GM12865 (cell line): ENCODE results near the gene GATA2.

ENCODE experiments used
- DNase-seq: peaks from one replicate; pipeline ENCODE4 v3.0.0; 2010; ENCODE audit warnings: low read depth
- H3K4me3 ChIP-seq: 2 replicates; pipeline ENCODE4 v1.5.1; 2011; ENCODE audit warnings: mild to moderate bottlenecking, low read depth, low read length, control low read depth
- TF ChIP-seq, protein P1 (sequence below): IDR thresholded peaks from 2 replicates; pipeline ENCODE4 v1.5.1; 2011; ENCODE audit warnings: low read length, control low read depth, low read depth, inconsistent platforms; ENCODE audit not compliant: insufficient read depth; ENCODE audit errors: missing control alignments

Gene GATA2

GRCh38 chr3:128492671-128493569 is at the start of gene GATA2:
GATA2 (minus strand) TSS chr3:128493201; CDS start chr3:128487031, 6,170 bp downstream.
- DNase-seq, result no peak
- no peak within 1 kb of the TSS for H3K4me3 ChIP-seq
- TF ChIP-seq, protein P1, sequence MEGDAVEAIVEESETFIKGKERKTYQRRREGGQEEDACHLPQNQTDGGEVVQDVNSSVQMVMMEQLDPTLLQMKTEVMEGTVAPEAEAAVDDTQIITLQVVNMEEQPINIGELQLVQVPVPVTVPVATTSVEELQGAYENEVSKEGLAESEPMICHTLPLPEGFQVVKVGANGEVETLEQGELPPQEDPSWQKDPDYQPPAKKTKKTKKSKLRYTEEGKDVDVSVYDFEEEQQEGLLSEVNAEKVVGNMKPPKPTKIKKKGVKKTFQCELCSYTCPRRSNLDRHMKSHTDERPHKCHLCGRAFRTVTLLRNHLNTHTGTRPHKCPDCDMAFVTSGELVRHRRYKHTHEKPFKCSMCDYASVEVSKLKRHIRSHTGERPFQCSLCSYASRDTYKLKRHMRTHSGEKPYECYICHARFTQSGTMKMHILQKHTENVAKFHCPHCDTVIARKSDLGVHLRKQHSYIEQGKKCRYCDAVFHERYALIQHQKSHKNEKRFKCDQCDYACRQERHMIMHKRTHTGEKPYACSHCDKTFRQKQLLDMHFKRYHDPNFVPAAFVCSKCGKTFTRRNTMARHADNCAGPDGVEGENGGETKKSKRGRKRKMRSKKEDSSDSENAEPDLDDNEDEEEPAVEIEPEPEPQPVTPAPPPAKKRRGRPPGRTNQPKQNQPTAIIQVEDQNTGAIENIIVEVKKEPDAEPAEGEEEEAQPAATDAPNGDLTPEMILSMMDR, result no peak

DNA sequence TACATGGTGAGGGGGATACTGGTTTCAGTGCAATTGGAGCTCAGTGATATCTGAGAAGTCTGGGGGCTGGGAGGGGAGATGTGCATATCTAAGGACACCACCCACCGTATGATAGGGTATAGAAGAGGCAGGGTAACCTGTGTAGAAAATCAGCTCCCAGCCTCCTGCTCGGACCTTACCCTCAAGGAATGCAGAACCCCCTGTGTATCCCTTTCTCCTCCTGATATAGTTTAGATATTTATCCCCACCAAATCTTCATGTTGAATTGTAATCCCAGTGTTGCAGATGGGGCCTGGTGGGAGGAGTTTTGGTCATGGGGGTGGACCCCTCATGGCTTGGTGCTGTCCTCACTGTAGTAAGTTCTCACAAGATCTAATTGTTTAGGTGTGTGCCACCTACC is 48.2 kb upstream of the GATA2 start:
- TF ChIP-seq, protein P1, result no peak
- DNase-seq, result no peak
- H3K4me3 ChIP-seq, result no peak overlapping the region

GRCh38 chr3:128539376-128539775 is 46.4 kb upstream of the GATA2 start:
- no peak for DNase-seq
- no peak overlapping the region for H3K4me3 ChIP-seq
- TF ChIP-seq, protein P1, result no peak

GRCh38 chr3:128537091-128537703 is 44.2 kb upstream of the GATA2 start:
- TF ChIP-seq, protein P1, result no peak
- DNase-seq, result no peak
- no peak overlapping the region for H3K4me3 ChIP-seq

DNA sequence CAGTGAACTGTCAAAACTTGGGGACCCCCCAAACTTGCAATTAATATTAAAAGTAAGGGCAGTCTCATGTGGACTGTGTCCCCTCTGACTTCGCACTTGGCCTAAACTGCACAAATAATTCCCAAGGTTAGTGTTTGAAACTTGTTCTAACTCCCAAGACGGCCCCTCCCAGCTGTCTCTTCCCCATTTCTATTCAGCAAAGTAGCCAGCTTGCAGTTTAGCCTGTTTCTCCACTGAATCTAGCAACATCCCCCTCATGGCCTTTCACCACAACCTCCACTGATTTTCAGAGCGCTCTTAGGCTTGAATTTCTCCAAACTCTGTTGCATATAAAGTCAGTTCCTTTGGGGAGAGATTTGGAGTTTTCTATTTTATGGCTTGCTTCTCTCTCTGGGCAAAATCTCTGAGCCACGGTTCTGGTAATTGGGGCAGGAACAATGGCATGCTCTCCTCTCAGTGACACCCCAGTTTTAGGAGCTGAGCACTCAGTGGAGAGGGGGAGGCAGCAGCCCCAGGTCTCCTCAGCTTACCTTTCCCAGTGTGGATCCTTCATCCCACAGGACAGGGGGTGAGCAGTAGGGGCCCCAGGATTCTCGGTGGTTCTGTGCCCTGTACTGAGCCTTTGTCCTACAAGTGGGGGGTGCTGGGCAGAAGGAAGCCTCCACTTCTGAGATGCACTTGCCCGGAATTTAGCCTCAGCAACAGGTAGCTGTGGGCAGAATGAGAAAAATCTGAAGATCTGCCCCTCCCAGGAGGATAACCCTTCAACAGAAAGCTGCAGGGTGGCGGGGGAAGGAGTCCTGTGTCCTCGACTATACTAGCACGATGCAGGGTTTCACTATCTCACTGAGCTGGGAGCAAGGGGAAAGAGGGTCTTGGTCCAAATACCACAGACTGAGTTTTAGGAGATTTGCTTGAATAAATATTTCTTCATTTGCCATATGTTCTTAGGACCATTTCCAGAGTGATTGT is 39.3 kb upstream of the GATA2 start:
- H3K4me3 ChIP-seq, result no peak overlapping the region
- DNase-seq, result no peak
- TF ChIP-seq, protein P1, result no peak
